Ramos (cell line): ENCODE measurements around the gene ZNF526.

Experiments
- in situ Hi-C: fragments of 300-500 bp; cut with MboI; formaldehyde crosslinking; loops from one replicate; pipeline ENCODE4 v1.14.3; 2022; ENCODE audit warnings: low sequenced_read_pairs; ENCODE audit not compliant: unreplicated experiment

Gene ZNF526

DNA sequence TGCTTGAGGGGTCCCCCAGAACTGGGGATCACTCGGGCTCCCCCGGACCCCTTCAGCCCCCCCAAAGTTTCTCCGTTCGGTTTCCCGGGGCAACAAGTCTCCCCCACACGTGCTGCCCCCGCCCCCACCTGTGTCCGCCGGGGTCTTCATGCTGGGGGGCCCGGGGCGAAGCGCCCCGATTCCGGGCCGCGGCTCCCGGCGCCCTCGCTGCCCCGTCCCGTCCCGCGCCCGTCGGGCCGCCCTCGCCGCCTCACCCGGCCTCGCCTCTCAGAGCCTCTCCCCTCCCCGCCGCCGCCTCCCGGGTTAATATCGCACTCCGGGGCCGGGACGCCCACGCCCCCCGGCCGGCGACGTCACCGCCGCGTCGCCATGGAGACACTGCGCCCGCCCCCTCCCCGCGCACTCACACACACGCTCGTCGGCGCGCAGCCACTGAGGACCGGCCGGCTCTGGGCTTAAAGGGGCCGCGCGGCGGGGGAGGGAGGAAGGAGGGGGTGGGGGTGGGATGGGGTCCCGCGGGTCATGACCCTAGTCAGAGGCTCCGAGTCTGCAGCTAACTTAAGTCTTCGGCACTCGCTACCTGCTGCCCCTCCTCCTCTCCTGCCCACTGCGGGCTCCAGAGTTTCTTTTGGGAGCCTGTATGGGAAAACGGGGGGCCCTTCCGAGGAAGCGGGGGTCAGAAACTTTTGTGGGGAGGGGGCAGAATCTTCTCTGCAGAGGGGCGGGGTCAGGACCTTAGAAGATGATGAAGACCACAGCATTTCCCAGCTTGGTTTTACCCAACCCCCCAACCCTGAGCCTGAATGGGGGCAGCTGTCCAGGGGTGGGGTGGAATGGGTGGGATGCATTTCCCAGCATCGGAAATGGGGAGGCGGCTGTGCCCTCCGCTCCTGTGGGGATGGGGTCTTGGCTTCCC lies 35.0 kb downstream of the ZNF526 start, which contains the start of gene ERF:
Gene ERF (minus strand): TSS at position 279 of the 916 bp plus-strand sequence. CDS start 129 bp downstream, at position 150.
- in situ Hi-C loops = loop anchor here (25.0 kb wide), 1 partner anchor 1468 kb away; the partner anchor contains the start of genes EGLN2, MIA and RAB4B

- in situ Hi-C loops = loop anchor here (25.0 kb wide), 1 partner anchor 1469 kb away; the partner anchor contains the start of genes EGLN2, MIA and RAB4B
These were observed 35.9 kb downstream of the ZNF526 start for GRCh38 chr19:42255766-42256745.

GRCh38 chr19:42257842-42258241 lies 37.7 kb downstream of the ZNF526 start:
- in situ Hi-C loops = loop anchor here (25.0 kb wide), 1 partner anchor 1471 kb away; the partner anchor contains the start of genes EGLN2, MIA and RAB4B

DNA sequence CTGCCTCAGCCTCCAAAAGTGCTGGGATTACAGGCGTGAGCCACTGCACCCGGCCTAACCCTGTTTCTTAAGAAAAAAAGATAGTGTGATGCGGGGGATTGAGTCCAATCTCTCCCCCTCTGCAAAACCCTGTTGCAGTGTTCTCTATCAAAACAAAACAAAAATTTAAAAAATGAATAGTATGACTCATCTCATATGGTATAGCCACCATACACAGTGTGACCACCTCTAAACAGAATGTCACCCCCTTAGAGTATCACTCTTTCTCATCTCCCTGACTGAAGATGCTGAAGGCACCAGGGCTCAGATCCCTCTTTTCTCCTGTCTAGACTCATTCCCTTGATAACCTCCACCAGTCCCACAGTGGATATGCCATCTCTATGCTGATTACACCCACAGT lies 41.7 kb downstream of the ZNF526 start:
- in situ Hi-C loops = loop anchor here (25.0 kb wide), 1 partner anchor 1474 kb away; the partner anchor contains the start of genes EGLN2, MIA and RAB4B

DNA sequence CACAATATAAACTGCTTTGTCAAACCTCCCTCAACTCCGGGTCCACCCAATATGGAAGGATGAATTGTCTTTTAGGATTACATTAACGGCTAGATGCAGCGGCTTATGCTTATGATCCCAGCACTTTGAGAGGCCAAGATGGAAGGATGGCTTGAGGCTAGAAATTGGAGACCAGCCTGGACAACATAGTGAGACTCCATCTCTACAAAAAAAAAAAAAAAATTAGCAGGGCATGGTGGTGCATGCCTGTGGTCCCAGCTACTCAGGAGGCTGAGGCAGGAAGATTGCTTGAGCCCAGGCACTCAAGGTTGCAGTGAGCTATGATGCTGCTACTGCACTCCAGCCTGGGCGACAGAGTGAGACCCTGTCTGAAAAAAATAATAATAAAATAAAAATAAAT lies 46.0 kb downstream of the ZNF526 start:
- in situ Hi-C loops = loop anchor here (25.0 kb wide), 1 partner anchor 1479 kb away; the partner anchor contains the start of genes EGLN2, MIA and RAB4B

GRCh38 chr19:42266928-42267603 lies 47.0 kb downstream of the ZNF526 start:
- in situ Hi-C loops = loop anchor here (25.0 kb wide), 1 partner anchor 1480 kb away; the partner anchor contains the start of genes EGLN2, MIA and RAB4B

- in situ Hi-C loops = loop anchor here (25.0 kb wide), 1 partner anchor 1480 kb away; the partner anchor contains the start of genes EGLN2, MIA and RAB4B
These were observed 47.6 kb downstream of the ZNF526 start for GRCh38 chr19:42267644-42268141.

- in situ Hi-C loops = loop anchor here (25.0 kb wide), 1 partner anchor 1481 kb away; the partner anchor contains the start of genes EGLN2, MIA and RAB4B
These were observed 48.1 kb downstream of the ZNF526 start for GRCh38 chr19:42268142-42268703.

DNA sequence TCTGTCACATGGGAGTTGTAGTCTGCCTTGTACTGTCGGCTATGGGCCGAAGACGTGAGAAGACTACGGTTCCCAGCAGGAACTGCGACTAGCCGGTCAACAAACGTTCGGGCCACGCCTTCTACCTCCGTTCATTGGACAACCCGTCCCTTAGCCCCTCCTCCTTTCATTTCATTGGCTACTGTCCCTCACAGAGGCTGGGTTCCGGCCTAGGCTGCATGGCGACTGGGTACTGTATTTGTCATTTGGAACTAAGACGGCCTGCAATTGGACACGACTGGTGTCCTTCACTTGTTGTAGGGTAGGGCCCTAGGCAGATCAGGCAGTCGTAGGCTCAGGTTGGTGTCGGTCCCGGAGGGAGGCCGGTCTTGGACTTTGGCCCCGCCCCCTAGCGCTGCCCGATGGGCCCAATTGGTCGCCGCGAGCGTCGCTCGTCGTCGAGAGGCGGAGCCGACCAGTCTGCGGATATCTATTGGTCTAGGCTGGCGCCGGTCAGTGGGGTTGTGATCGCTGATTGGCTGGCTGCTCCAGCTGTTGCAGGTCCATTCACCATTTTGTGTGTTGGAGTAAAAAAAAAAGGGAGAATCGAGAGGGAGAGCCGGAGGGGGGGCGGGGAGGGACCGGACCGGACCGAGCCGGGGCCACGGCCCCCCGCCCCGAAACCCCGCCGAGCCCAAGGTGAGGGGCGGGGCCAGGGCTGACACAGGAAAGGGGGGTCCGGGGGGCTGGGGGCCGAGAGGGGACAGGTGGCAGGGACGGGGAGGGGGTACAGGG lies 48.8 kb downstream of the ZNF526 start, which contains the start of gene CIC:
Gene CIC (plus strand): TSS at position 549 of the 774 bp plus-strand sequence. CDS start 2,532 bp downstream, outside the sequence.
- in situ Hi-C loops = loop anchor here (25.0 kb wide), 1 partner anchor 1482 kb away; the partner anchor contains the start of genes EGLN2, MIA and RAB4B

GRCh38 chr19:42269478-42270345 lies 49.6 kb downstream of the ZNF526 start:
- in situ Hi-C loops = loop anchor here (25.0 kb wide), 1 partner anchor 1482 kb away; the partner anchor contains the start of genes EGLN2, MIA and RAB4B

GRCh38 chr19:42270346-42271044 lies 50.4 kb downstream of the ZNF526 start:
- in situ Hi-C loops = loop anchor here (25.0 kb wide), 1 partner anchor 1483 kb away; the partner anchor contains the start of genes EGLN2, MIA and RAB4B

GRCh38 chr19:42271045-42271419 lies 50.9 kb downstream of the ZNF526 start:
- in situ Hi-C loops = loop anchor here (25.0 kb wide), 1 partner anchor 1484 kb away; the partner anchor contains the start of genes EGLN2, MIA and RAB4B

- in situ Hi-C loops = loop anchor here (25.0 kb wide), 1 partner anchor 1485 kb away; the partner anchor contains the start of genes EGLN2, MIA and RAB4B
These were observed 51.9 kb downstream of the ZNF526 start for GRCh38 chr19:42271861-42272534.

DNA sequence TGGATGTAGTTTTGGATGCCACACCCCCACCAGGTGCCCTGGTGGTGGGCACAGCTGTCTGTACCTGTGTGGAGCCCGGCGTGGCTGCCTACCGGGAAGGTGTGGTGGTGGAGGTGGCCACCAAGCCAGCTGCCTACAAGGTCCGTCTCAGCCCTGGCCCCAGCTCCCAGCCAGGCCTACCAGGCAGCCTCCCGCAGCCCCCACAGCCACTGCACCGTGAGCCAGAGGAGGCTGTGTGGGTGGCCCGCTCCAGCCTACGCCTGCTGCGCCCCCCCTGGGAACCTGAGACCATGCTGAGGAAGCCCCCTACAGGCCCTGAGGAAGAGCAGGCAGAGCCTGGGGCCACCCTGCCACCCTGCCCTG lies 52.4 kb downstream of the ZNF526 start:
- in situ Hi-C loops = loop anchor here (25.0 kb wide), 1 partner anchor 1485 kb away; the partner anchor contains the start of genes EGLN2, MIA and RAB4B

DNA sequence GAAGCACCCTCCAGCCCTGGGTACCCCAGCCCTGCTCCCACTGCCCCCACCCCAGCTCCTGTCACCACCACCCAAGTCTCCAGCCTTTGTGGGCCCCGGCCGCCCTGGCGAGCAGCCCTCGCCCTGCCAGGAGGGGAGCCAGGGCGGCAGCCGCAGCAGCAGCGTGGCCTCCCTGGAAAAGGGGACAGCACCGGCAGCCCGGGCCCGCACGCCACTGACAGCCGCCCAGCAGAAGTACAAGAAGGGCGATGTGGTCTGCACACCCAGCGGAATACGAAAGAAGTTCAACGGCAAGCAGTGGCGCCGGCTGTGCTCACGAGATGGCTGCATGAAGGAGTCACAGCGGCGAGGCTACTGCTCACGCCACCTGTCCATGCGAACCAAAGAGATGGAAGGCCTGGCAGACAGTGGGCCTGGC lies 52.9 kb downstream of the ZNF526 start:
- in situ Hi-C loops = loop anchor here (25.0 kb wide), 1 partner anchor 1486 kb away; the partner anchor contains the start of genes EGLN2, MIA and RAB4B
